Stimulated activated CD8-positive, alpha-beta memory T cell treated with anti-CD3 and anti-CD28 coated beads, Interleukin-12 subunit alpha, Interleukin-12 subunit beta, amount 100 ng/mL, for 4 hours (primary cell): ENCODE results near the gene UBTD2.
A peak's percentile ranks its signal among the peaks of the same experiment; 100 is the strongest.
"Not testable (repeated sequence)": the region's sequence is repeated elsewhere in the genome, so short reads cannot be mapped to it uniquely, and the experiment has no call there.

Experiments used
- DNase-seq: peaks from one replicate; pipeline ENCODE4 v3.0.0-alpha.2; 2020; ENCODE audit warnings: low read depth

The UBTD2 gene

GRCh38 chr5:172293054-172293744, 9.6 kb upstream of the UBTD2 start:
- DNase-seq = peak; percentile 17

- DNase-seq = not testable (repeated sequence)
Observed at GRCh38 chr5:172291837-172292236, 8.3 kb upstream of the UBTD2 start.

DNA sequence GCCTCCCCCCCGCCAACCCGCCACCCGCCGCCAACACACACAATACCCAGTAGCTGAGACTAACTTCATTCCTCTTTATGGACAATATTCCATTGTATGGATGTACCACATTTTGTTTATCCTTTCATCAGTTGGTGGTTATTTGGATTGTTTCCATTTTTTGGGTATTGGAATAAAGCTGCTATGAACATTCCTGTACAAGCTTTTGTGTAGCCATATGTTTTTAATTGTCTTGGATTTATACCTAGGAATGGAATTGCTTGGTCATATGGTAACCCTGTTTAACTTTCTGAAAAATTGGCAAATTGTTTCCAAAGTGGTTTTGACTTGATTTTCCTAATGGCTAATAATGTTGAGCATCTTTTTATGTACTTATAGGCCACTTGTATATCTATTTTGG, 4.9 kb upstream of the UBTD2 start:
- no peak for DNase-seq

DNA sequence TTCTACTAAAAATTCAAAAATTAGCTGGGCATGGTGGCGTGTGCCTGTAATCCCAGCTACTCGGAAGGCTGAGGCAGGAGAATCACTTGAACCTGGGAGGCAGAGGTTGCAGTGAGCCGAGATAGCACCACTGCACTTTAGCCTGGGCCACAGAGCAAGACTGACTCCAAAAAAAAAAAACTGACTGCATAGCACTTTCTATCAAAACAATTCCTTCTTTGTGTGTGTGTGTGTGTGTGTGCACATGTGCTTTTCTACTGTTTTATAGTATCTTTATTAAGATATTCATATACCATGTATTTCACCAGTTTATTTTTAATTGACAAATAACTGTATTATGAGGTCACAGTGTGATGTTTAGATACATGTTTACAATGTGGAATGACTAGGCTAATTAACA, 3.6 kb upstream of the UBTD2 start:
- DNase-seq = not testable (repeated sequence)

DNA sequence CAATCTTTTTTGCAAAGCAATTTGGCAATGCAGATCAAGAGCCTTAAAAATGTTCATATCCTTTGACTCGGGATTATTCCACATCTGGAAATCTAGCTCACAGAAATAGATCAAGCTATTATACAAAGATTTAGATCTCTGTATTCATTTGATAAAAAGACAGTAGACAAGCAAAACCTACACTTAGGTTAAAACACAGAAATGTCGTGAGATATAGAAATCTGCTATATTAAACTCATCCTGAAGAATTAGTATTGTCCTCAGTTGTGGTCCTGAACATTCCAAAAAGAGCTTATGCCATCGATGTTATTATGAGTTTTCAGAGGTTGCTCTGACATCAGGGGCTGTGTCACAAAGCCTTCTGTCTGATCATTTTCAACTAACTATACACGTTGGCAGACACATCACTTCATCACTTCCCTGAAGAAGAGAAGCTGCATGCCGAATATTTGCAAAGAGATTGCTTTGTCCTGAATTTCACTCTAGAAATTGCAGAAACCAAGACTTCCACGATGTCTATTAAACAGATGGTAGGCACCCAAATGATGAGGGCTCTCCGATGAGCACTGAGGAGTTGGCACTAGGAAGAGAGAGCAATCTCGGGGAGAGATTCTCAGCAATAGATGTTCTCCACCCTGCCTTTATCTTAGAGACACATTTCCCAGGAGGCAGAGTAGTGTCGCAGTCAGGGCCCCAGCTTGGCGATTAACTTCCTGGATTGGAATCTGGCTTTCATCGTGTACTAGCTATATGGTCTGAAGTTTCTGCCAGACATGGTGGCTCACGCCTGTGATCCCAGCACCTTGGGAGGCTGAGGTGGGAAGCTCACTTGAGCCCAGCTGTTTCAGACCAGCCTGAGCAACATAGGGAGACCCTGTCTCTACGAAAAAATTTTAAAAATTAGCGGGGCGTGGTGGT, 1.9 kb upstream of the UBTD2 start:
- DNase-seq = no peak

- DNase-seq = no peak
Observed at GRCh38 chr5:172284611-172284980, 1.0 kb upstream of the UBTD2 start.

DNA sequence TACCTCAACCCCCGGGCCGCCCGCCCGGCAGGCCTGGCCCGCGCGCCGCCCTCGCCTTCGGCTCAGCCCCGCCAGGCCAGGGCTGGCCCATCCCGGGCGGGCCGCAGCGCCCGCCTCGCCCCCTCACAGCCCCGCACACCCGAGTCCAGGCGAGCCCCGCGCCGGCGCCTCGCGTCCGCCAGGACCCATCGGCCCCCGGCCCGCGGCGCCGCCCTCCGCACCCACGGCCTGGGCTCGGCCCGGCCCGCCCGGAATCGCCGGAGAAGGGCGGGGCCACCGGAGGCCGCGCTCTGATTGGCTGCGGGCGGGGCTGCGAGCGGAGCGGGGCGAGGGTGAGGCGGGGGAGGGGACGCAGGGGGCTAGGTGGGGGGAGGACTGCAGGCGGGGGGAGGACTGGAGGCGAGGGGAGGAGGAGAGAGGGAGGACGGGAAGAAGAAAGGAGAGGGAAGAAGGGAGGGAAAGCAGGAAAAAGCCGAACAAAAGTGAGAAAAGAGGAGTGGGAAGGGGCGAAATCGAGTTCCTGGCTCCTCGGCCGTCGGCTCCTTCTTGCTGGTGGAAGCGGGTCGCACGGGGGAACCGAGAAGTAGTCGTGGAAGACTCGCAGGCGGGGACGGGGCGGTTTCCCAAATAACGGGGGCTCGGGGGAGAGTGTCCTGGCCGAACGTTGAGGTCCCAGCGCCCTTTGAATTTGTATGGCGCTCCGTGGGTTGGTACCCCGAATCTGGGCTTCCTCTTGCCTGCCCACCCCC, 472 bp upstream of the UBTD2 start:
- DNase-seq = peak; percentile 72

DNA sequence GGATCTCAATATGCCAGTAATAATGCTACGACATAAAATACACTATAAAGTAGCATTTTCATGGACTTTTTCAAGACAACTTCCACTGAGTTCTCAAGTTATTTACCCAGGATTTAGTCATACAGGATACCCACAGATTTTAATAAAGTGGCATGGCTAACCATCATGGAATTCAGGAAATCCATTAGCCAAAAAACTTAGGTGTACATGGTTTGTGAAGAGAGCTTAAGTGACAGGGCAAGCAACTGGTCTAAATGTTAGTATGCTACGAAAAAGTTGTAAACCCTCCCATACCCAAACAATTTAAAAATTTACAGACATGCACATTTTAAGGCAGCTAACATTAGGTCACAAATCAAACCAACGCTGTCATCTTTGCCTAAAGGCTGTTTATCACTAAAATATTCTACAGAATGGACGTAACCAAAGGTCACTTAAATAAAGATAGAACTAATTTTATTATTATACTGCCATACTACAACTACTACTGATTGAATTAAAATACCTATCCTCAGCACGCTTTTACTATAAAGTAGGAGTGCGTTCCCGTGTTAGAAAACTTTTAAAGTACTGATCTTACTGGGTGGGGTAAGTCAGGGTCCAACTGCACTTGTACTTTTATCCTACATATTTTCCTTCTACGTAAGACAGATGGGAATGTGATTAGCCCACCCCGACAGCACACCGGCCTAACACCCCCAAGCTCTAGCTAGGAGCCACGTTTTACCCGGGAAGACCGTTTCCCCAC, 1.1 kb downstream of the UBTD2 start:
- DNase-seq = no peak

GRCh38 chr5:172281346-172281745, 2.2 kb downstream of the UBTD2 start:
- no peak for DNase-seq

DNA sequence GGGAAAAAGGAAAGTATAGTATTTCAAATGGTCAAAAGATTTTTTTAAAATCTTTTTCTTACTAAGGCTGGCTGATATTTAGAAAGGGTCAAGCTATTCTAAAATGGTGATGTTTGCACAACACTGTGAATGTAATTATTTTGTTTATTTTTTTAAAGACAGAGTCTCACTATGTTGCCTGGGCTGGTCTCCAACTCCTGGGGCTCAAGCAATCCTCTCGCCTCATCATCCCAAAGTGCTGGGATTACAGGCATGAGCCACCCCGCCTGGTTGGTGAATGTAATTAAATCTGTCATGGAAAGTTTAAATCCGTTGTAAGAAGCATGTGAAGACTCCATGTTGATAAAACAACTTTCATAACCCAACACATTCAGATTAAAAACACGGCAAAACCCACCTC, 2.6 kb downstream of the UBTD2 start:
- no peak for DNase-seq

DNA sequence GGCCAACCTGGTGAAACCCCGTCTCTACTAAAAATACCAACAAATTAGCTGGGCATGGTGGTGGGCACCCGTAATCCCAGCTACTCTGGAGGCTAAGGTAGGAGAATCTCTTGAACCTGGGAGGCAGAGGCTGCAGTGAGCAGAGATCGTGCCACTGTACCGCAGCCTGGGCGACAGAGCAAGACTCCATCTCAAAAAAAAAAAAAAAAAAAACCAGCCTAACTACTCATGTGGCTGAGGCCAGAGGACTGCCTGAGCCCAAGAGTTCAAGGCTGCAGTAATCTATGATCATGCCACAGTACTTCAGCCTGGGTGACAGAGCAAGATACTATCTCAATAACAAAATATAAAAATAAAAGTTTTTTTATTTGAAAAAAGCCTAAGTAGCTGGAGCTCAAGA, 3.2 kb downstream of the UBTD2 start:
- DNase-seq = no peak

GRCh38 chr5:172278356-172278755, 5.2 kb downstream of the UBTD2 start:
- no peak for DNase-seq

DNA sequence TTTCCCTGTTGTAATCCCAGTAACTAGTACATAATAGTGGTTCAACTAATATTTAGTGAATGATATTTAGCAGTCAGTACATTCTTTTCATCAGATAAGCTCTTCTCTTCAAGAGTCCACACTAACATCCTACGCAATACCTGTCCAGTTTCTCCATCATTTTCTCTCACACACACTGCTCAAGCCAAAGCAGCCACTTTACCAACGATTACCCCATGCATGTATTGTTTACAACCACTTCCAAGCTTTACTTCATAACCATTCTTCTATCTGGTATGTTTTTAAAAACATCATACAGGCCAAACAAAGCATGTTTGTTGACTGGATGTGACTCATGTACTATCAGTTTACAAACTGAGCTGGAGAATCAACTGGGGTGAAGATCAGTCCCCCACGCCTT, 7.3 kb downstream of the UBTD2 start:
- DNase-seq = no peak

- DNase-seq = peak; percentile 6
Observed at GRCh38 chr5:172274951-172275753, 8.4 kb downstream of the UBTD2 start.

- no peak for DNase-seq
Observed at GRCh38 chr5:172267943-172268342, 15.6 kb downstream of the UBTD2 start.

DNA sequence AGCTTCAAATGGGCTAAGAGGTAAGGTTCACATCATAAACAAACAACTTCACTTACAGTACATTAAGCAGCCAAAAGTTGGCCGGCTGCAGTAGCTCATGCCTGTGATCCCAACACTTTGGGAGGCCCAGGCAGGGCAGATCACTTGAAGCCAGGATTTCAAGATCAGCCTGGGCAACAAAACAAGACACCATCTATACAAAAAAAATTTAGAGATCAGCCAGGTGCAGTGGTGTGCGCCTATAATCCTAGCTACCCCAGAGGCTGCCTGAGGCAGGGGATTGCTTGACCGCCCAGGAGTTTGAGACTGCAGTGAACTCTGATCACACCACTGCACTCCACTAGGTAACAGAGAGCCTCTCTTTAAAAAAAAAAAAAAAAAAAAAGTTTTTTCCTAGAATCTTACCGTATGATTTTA, 16.9 kb downstream of the UBTD2 start:
- DNase-seq = no peak

GRCh38 chr5:172266071-172266675, 17.4 kb downstream of the UBTD2 start:
- DNase-seq = no peak

DNA sequence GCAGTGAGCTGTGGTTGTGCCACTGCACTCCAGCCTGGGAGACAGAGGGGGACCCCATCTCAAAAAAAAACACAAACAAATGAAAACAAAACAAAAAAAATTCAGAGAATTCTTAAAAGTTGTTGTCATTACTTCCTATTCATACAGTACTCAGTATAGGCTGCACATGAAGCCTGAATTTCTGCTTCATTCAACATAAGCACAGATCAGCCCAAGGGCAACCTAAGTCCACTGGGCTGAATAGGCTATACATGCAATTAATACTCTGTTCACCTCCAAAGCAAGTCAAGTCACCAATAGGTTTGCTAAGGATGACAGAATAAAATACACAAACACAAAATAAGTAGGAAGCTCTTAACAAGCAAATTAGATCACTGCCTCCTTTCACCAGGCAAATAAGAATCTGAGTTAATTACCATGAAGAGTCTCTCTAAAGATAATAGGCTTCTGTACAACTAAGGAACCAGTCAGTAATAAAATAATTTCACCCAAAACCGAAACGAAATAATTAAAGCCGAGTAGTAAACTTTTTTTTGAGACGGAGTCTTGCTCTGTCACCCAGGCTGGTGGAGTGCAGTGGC, 18.7 kb downstream of the UBTD2 start:
- DNase-seq = no peak

DNA sequence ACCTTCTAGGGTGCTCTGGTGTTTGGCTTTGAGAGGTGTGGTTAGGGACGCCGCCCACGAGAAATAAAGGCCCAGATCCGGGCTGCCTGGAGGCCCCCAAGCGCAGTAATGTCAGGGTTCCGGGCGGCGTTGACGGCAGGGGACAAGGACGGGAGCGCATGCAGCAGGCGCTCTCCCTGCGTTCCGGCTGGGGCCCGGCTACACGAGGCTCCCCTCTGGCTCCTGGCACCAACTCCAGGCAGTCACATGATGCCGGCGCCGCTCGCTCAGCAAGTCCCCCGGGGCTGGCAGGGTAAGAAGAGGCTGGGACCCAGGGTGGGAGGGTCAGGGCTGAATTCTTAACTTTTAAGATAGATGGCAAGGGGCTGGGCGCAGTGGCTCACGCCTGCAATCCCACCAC, 28.1 kb downstream of the UBTD2 start:
- no peak for DNase-seq

DNA sequence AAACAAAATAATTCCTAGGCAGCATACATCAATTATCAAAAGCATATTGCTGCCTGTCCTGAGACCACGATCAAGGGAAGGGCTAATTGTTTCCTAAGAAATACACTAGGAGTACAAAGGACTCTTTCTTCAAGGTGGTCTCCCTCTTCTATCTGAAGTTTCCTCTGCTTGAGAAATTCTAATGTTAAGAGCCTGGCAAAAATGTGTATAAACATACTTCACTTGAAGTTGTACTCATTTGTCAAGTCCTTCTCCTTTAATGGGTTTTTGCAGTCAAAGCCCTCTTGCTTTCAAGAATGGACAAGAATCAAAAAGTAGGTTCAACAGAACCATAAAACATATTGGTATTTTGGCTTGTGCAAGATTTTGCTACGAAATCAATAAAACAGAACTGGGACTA, 31.1 kb downstream of the UBTD2 start:
- DNase-seq = no peak
